Sciatic nerve (tissue), 1 donor: Measurements from ENCODE around the gene VTN. TPM values are rescaled to one million over a fixed set of nuclear protein-coding genes. Genes with fewer than 3 reads are reported as not detected.

Experiments
- microRNA-seq: library from miRNA; unstranded; fragments of <30 nt; microRNA quantifications from one replicate; pipeline ENCODE4 v1.2.0, GENCODE V29; 2020
- total RNA-seq: library from RNA; stranded (reverse); fragmentation: NEBNext Ultra II Directional; extraction: Animal tissue kit (Norgen Biotek cat#: 25700); gene quantifications from one replicate; pipeline ENCODE4 v1.2.1, GENCODE V29; 2021
- donor health status: DM: no; HTN: no; CAD: no.

Gene VTN
- total RNA-seq, 1 donor from 2014 or later: 2.1 TPM

Small RNA genes within 50 kb of the gene (microRNA-seq; reads per million reads assigned to microRNA genes)
- gene MIR4723: 1.1 reads per million

Other genes with a start within 250 kb of the VTN start
- 21.8 TPM for gene TMEM97, start 51.1 kb downstream of the VTN start, total RNA-seq
- 36.3 TPM for gene IFT20, start 34.8 kb downstream of the VTN start, total RNA-seq
- 75.0 TPM for gene TNFAIP1, start 34.5 kb downstream of the VTN start, total RNA-seq
- 30.0 TPM for gene POLDIP2, start 12.8 kb downstream of the VTN start, total RNA-seq
- not detected for gene SEBOX, start 5.1 kb downstream of the VTN start, total RNA-seq
- 12.7 TPM for gene SARM1, start 1.4 kb upstream of the VTN start, total RNA-seq
- 12.8 TPM for gene SLC46A1, start 35.9 kb upstream of the VTN start, total RNA-seq
- gene SLC13A2, start 103.3 kb upstream of the VTN start, total RNA-seq: not detected
- gene FOXN1, start 136.0 kb upstream of the VTN start, total RNA-seq: not detected
- gene UNC119, start 182.3 kb upstream of the VTN start, total RNA-seq: 28.3 TPM
- gene PIGS, start 201.2 kb upstream of the VTN start, total RNA-seq: 40.4 TPM
- 99.7 TPM for gene ALDOC, start 206.6 kb upstream of the VTN start, total RNA-seq
- gene SPAG5, start 228.7 kb upstream of the VTN start, total RNA-seq: 20.9 TPM
- 14.4 TPM for gene RSKR, start 243.9 kb upstream of the VTN start, total RNA-seq